Measurements from ENCODE around the gene NUAK1. TPM values are rescaled to one million over a fixed set of nuclear protein-coding genes. Genes with fewer than 3 reads are reported as not detected.
A peak's percentile ranks its signal among the peaks of the same experiment; 100 is the strongest.

NUAK1 gene
- total and polyA plus RNA-seq, 7 donors: 1.8 to 12.1 (median 5.8) TPM

DNA sequence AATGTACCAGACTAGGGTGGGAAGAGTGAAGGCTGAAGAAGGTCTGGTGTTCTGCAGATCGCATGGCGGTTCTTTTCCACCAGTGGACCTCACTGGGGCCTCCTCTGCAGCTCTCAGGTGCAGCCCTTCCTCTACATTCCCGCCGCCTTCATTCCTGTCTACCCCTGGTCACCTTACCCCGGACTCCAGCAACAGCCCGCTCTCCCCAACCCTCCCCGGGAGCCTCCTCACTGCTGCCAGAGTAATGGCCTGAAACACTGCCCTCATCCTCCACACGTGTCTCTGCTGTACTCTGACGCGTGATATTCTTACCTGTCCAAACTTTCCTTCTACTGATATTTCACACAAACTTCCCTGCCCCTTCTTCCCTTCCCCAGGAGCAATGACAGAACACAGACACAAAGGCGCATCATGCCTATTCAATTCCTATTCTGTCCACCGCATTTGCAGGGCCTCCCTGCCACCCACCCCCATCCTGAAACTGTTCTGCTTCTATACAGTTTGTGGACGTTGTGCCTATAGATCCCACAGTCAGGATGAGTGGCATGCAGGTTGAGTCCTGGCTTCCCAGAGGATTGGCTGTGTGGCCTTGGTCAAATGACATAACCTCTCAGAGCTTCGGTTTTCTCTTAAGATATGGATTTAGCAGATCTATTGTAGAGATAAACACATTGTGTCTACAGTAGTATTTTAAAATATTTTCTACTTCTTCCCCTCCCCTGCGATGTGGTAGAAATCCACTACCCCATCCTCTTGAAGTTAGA is 1.7 kb upstream of the NUAK1 start:
- Histone ChIP-seq H3K27ac (peak overlapping the region; percentile 82 to 95 (median 92)), H3K27me3 (no peaks in the 10 kb centered on the region), H3K9me3 (no peaks in the 10 kb centered on the region), H3K36me3 (no peaks in the 10 kb centered on the region), H3K4me1 (peaks cover 0 to 44% (median 36%) of the 10 kb centered on the region in 4 donors), H3K4me3 (peak overlapping the region; percentile 55 to 77 (median 67))
- no peak for TF ChIP-seq POLR2AphosphoS5 (IDR thresholded peaks at IDR 0.05)
- TF ChIP-seq POLR2A (IDR thresholded peaks at IDR 0.05): no peak
- TF ChIP-seq, protein P1, sequence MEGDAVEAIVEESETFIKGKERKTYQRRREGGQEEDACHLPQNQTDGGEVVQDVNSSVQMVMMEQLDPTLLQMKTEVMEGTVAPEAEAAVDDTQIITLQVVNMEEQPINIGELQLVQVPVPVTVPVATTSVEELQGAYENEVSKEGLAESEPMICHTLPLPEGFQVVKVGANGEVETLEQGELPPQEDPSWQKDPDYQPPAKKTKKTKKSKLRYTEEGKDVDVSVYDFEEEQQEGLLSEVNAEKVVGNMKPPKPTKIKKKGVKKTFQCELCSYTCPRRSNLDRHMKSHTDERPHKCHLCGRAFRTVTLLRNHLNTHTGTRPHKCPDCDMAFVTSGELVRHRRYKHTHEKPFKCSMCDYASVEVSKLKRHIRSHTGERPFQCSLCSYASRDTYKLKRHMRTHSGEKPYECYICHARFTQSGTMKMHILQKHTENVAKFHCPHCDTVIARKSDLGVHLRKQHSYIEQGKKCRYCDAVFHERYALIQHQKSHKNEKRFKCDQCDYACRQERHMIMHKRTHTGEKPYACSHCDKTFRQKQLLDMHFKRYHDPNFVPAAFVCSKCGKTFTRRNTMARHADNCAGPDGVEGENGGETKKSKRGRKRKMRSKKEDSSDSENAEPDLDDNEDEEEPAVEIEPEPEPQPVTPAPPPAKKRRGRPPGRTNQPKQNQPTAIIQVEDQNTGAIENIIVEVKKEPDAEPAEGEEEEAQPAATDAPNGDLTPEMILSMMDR (IDR thresholded peaks at IDR 0.05): no peak
- no peak for TF ChIP-seq EP300 (IDR thresholded peaks at IDR 0.05)
- intact Hi-C loops (cut with DNase I): no loop called here
- no peak for DNase-seq
- WGBS, 2 donors: 72 to 80% methylated on average over 15 of the region's 15 CpGs

DNA sequence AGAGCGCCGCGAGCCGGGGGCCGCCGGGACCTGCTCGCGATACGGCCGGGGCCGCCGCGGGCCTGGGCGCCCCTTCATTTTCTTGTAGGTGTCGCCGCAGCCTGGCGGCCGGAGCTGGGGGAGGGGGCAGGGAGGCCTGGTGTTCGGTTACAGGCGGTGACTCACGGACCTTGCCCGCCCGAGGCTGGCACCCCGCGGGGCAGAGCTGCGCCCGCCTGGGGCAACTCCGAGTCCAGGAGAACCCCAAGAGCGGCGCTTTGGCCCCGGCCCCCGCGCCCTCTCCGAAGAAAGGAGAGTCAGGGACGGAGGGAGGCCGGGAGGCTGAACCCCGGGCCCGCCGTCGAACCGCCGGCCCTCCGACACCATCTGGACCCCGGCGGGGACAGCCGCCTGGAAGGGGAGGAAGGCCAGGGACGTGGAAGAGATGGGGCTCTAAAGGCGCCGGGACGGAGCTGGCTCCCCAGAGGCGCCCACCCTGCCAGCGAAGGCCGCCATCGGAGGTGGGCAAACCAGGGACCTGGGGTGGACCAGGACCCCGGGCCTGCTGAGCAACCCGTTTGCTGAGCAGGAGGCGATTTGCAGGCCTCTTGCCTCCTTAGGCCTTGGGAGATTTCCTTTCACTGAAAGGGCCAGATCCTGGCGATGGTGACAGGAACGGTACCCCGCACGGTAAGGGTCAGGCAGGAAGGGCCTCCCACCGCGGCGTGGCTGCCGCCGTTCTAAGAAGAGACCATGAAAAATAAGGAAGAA is 843 bp upstream of the NUAK1 start:
- Histone ChIP-seq H3K36me3 (no peaks in the 10 kb centered on the region), H3K4me1 (peaks cover 0 to 47% (median 38%) of the 10 kb centered on the region in 4 donors)
- WGBS, 2 donors: 6 to 7% methylated on average over 66 of the region's 66 CpGs

DNA sequence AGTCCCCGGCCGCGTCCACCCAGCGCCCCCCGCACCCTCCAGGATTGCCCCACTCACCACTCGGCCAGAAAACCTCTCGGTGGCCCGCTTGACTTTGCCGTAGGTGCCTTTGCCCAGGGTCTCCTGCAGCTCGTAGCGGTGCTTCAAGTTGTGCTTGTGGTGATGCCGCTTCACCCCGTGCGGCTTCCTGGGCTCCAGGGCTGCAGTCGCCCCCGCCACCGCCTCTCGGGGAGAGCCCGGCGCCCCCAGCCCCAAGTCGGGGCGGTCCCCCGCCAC is 459 bp downstream of the NUAK1 start:
- peaks cover 0 to 60% (median 38%) of the 10 kb centered on the region in 4 donors for H3K4me1 ChIP-seq
- intact Hi-C loops (cut with DNase I): loop anchor here (2.0 to 5.0 kb wide), 4 partner anchors 84 to 717 kb away; partner anchors contain the start of gene TCP11L2
- H3K27me3 ChIP-seq: no peaks in the 10 kb centered on the region
- H3K36me3 ChIP-seq: no peaks in the 10 kb centered on the region
- WGBS, 2 donors: 1 to 2% methylated on average over 23 of the region's 23 CpGs
- H3K27ac ChIP-seq: peak overlapping the region; percentile 82 to 95 (median 92)
- TF ChIP-seq POLR2AphosphoS5 (IDR thresholded peaks at IDR 0.05): no peak
- no peak for TF ChIP-seq POLR2A (IDR thresholded peaks at IDR 0.05)
- TF ChIP-seq EP300 (IDR thresholded peaks at IDR 0.05): no peak
- TF ChIP-seq, protein P1 (IDR thresholded peaks at IDR 0.05): no peak
- H3K4me3 ChIP-seq: peak overlapping the region; percentile 55 to 77 (median 67)
- H3K9me3 ChIP-seq: no peaks in the 10 kb centered on the region
- DNase-seq: no peak

More for the DNA sequence above, 843 bp upstream of the NUAK1 start:
- DNase-seq: peak; percentile 90
- Histone ChIP-seq H3K9me3 (no peaks in the 10 kb centered on the region), H3K4me3 (peak overlapping the region; percentile 55 to 77 (median 67)), H3K27ac (peak overlapping the region; percentile 82 to 95 (median 92)), H3K27me3 (no peaks in the 10 kb centered on the region)
- TF ChIP-seq POLR2A (IDR thresholded peaks at IDR 0.05): peak; percentile 6 to 15
- no peak for TF ChIP-seq EP300 (IDR thresholded peaks at IDR 0.05)
- TF ChIP-seq POLR2AphosphoS5 (IDR thresholded peaks at IDR 0.05): peak; percentile 22 to 59 (median 40)
- intact Hi-C loops (cut with DNase I): loop anchor here (2.0 to 5.0 kb wide), 4 partner anchors 83 to 719 kb away; partner anchors contain the start of gene TCP11L2

DNA sequence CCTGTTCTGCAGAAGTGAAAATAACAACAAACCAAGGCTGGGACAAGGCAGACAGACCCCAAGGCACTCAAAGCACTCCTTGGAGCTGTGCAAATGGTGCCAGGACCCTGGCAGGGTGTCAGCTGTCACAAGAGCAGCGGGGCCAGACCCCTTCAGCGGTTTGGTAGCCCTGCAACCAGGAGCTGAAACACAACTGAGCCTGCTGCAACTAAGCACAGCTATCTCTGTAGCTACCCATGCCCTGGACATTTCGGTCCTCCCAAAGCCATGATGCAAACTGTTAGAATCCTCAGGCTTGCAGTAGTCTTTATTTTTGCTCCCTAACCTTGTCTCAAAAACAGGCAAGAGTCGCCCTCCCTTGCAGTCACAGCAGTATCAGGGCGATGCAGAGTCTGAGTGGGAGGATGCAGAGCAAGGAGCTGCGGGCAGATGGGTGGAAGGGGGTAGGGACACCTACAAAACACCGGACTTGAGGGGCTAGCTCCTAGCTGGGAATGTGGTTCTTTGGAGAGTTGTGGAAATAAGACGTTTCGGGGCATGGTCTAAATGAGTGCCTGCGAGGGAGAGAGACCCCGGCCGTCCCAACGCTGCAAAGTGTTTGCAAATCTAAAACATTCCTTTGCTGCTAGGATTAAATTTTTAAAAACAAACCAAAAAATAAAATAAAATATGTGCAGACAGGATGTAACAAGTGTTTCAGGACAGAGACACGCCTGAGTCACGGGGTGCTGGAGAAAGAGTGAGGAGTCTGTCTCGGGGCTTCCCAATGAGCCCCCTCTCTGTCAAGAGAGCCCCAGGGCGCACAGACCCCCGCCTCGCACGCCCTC is 1.0 kb downstream of the NUAK1 start:
- Histone ChIP-seq H3K27me3 (no peaks in the 10 kb centered on the region), H3K4me3 (peak overlapping the region; percentile 55 to 77 (median 67)), H3K36me3 (no peaks in the 10 kb centered on the region), H3K27ac (peak overlapping the region; percentile 82 to 95 (median 92)), H3K4me1 (peaks cover 0 to 65% (median 36%) of the 10 kb centered on the region in 4 donors), H3K9me3 (no peaks in the 10 kb centered on the region)
- TF ChIP-seq EP300 (IDR thresholded peaks at IDR 0.05): no peak
- TF ChIP-seq POLR2A (IDR thresholded peaks at IDR 0.05): no peak
- TF ChIP-seq POLR2AphosphoS5 (IDR thresholded peaks at IDR 0.05): no peak
- TF ChIP-seq, protein P1 (IDR thresholded peaks at IDR 0.05): no peak
- 32 to 53% methylated on average over 20 of the region's 20 CpGs for WGBS, 2 donors
- intact Hi-C loops (cut with DNase I): loop anchor here (2.0 to 5.0 kb wide), 6 partner anchors 85 to 717 kb away; partner anchors contain the start of gene TCP11L2
- no peak for DNase-seq
